GM18505 (cell line): ENCODE data around the gene AMER1.
"Not testable (repeated sequence)": the region's sequence is repeated elsewhere in the genome, so short reads cannot be mapped to it uniquely, and the experiment has no call there.

ENCODE experiments used
- ATAC-seq: cut with Tn5 transposase; IDR thresholded peaks from one replicate; pipeline ENCODE4 v1.9.1; 2021; ENCODE audit not compliant: unreplicated experiment
- POLR2A ChIP-seq: IDR thresholded peaks from 4 replicates; pipeline ENCODE4 v1.6.1; 2011; ENCODE audit warnings: borderline replicate concordance; ENCODE audit not compliant: insufficient read depth, insufficient read length; ENCODE audit errors: extremely low read depth

The AMER1 gene

DNA sequence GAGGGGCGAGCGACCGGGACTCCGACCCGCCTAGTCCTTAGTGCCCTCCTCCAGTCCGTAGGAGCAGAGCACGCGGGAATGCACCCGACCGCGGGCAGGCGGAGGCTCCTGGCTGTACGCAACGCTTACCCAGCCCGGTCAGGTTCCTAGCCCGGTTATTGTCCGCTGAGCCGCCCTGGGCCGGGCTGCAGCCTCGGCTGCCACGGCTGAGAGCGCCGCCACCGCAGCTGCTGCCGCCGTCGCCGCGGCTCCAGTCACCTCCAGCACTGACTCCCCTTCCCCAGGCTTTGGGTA is at the start of gene AMER1:
Gene AMER1 (minus strand): TSS at position 268 of the 294 bp plus-strand sequence. CDS start 12,422 bp downstream, outside the sequence.
- no peak for TF ChIP-seq POLR2A
- ATAC-seq: peak; percentile 40

DNA sequence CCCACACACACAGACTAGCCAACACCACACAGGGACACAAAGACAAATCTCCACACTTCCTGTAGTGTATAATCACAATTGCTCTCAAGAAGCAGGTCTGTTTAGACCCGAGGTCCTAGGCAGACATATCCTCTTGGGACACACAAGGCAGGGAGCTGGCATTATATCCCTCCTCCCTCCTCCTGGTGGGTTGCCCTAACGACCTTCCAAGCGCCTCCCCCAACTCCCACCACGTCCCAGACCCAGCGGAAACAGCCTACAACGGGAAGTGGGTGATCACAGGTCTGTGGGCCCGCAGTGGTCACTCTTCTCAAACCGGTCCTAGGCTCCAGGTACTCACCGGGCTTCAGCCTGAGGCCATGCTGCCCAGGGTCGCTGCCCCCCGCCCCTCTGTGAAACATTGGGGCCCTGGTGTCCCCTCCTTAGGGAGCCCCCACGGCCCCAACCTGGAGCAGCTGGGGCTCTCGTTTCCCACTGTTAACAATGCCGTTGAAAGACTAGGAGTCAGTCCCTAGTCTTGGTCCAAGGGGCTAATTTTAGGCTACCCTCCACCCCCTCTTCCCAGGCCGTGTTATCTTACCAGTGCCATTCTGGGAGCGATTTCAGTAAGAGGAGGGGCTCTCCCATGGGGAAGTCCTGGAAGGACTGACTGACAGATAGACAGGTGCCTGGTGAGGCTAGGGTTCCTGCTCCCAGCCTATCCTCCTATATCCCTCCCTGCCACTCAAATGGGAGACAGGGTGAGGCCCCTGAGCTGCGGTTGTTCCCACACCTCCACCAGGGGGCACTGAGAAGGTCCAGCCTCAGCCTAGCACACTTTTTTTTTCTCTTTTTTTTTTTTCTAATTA is 24.8 kb upstream of the AMER1 start, which contains the start of gene ASB12:
Gene ASB12 (minus strand): TSS at position 485 of the 848 bp plus-strand sequence. CDS start 4,957 bp downstream, outside the sequence.
- TF ChIP-seq POLR2A: no peak
- no peak for ATAC-seq

DNA sequence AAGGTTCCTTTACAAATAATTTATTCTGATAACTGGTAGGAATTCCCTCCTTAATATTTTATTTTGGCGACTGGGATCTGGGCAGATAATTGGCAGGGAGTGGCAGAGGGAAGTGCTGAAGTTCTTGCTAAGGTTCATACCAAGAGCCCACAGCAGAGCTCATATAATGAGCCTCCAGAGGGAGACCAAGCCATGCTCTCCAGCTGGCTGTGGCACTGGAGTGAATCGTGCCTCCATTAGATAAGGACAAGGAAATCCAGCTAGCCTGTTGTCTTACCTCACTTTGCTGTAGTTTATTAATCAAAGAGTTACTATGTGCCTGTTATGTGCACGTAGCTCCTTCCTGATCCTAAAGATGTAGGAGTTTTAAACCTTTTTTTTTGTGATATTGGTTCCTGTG is 23.6 kb upstream of the AMER1 start:
- TF ChIP-seq POLR2A: no peak
- ATAC-seq: no peak

DNA sequence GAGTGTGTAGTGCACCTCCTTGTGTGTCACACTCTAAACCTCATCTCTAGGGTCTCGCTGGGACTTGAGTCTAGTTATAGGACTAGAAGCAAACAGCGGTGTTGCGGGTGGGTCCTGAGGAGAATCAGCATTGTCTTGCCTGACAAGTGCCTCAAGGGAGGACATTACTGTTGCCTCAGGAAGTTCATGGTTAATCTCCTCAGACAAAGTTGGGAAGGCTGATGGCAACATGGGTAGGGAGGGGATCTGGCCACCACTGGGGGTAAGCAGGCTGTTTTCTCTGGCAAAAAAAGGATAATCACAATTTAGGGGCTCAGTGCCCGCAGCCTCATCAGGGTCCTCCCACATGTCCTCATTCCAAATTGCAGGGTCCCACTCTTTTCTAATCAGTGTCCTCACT is 12.5 kb upstream of the AMER1 start:
- no peak for ATAC-seq

DNA sequence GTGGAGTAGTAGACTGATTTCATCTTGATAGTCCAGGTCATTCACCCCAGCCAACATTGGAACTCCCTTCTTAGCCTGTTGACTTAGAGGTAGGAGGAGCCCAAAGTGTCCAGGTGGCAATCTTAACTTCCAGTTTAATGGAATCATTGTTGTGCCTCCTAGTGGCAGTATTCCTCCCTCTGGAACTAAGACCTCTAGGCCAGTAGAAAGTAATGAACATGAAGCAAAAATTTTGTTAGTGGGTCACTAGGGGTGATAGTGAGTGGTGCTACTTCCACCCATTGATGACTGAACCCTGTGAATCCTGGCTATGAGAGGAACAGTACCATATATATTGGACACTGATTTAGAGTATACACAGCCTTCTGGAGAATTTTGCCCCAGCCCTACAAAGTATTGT is 8.5 kb upstream of the AMER1 start:
- ATAC-seq: not testable (repeated sequence)

More for the DNA sequence above, 12.5 kb upstream of the AMER1 start:
- TF ChIP-seq POLR2A: no peak

DNA sequence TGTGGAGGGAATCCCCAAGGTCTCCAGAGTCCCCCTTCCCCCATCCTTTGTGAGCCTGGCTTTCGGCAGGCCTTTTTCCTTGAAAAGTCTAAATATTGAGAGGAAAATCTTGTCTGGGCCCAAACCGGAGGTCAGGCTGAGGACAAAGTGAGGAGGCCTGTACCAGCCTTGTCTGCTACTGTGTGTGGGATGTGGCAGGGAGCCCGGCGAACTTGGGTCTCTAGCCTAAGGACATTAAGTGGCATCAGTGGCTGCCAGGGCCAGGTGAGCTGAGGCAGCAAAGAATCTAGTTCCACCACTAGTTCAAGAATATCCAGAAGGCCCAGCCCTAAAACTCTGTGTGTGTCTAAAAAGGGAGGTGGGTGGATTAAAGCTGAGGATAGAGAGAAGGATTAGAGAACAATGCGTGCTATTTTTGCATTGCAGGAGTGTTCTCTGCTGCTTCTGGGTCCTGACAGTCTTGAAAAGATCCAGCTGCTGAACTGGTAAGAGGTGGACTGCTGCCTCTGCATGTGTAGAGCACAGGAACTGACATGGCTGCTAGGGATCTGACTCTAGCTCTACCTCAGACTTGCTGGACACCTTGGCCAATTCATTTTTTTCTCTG is 1.2 kb upstream of the AMER1 start:
- no peak for TF ChIP-seq POLR2A
- ATAC-seq: no peak

DNA sequence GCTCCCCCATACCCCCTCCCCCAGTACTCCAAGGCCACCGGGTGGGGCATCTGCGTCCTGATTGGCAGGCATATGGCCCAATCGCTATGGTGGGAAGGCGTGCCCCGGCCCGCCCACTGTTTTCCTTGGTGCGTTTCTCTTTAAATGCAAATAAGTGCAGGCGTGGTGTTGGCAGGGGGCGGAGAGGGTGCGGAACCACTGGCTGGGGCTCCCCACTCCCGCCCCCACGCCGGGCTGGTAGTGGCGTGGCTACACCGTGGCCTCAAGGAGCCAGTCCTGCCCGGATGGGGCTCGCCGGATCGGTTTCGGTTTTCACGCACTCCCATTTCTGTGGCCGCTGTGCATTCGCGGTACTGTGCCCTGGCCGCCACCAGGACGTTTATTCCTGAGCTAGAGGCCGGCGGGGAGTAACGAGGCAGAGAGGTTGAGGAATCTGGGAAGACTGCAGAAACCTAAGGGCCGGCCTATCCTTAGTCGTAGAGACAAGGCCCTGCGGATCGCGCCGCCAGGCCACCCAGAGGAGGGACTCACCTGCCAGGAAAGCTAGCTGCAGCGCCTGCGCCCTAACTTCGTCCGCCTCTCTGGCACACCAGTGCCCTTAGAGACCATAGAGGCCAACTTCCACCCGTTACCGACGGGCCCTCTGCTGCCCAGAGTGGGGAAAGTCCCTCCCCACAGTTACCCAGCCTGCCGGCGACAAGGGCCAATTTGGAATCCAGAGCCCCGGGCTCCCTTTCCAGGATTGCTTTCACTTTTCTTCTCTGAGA is 410 bp upstream of the AMER1 start:
- TF ChIP-seq POLR2A: peak; percentile 77
- peak; percentile 85 for ATAC-seq

DNA sequence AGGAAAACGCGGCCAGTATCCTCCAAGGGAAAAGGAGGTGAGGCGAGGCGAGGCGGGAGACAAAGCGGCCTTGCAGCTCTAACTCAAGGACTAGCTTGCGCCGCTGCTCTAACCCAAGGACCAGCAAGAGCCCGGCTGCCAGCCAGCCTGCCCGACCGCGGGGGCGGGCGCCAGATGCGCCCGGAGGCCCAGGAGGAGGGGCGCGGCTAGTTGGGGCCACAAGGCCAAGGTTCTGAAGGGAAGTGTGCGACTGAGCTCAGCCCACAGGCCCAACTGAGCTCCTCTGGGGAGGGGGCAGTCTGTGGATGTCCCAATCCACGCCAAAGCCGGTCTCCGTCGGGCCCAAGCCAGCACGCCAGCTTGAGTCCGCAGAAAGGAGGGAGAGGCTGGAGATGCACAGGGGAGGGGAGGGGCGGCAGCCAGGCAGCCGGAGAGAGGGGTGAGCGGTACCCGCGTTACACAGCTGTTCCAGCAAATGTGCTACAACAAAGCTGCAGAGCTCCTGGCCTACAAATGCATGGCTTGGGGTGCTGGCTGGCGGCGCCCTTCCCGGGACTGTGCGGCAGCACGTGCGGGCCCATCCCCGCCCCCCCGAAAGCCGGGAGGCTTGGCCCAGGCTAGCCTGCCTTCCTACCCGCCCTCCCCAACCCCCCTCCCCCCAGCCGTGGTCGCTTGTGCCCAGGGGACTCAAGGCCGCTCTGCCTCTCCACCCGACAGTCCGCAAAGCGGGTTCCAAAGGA is 637 bp downstream of the AMER1 start:
- ATAC-seq: peak; percentile 12
- TF ChIP-seq POLR2A: no peak

DNA sequence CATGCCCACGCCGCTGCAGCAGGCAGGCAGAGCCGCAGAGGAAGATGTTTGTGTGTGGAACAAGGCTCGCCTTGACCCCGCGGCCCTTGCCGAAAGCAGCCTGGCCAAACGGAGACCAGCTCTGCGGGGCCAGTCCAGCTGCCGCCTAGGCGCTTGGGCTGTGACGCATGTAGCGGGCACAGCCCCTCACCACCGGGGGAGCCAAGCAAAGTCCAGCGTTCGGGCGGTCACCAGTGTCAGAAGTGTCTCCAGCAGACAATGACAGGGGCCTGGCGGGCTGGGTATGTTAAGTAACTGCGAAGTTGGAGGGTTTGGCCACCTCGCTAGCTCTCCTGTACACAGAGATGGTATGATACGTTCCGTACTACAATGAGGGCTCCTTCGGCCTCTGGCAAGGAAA is 1.3 kb downstream of the AMER1 start:
- TF ChIP-seq POLR2A: no peak

DNA sequence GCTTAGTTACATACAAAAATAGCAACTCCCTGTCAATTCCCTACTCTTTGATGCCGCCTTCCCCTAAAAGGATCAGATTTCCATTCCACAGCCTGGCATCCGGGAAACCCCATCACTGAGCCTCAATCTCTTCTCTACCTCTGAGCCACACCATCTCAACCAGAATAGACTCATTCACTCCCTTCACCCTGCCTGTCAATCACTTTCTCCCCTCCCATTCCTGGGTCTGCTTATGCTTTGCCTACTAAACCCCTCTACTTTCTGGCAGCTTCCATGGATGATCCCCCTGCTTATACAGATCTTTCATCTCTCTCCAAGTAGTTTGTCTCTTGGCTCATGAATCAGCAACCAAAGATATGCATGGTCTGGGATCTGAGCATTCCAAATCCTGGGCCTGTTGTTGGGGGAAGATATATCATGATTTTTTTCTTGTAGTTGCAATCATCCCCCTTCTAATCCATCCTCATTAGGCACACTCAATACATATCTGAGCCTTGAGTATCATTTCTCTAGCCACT is 2.6 kb downstream of the AMER1 start:
- ATAC-seq: no peak
- TF ChIP-seq POLR2A: no peak

More for the DNA sequence above, 1.3 kb downstream of the AMER1 start:
- no peak for ATAC-seq

DNA sequence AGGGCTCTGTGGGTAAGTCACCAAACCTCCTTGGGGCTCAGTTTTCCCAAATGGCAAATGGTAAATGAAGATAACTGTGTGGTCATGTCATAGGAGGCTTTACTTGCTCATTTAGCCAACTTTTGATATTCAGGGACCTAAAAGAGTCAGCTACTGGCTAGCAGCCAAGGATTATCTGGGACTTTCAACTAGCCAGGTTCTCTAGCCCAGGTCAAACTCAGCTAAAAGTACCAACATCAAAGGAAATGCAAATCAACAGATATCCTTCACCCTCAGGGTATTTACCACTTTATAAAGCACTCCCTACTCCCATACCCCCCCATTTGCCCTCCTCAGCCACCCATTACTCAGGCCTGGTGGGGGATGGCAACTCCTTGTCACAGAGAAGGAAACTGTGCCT is 7.5 kb downstream of the AMER1 start:
- no peak for TF ChIP-seq POLR2A
- ATAC-seq: no peak

DNA sequence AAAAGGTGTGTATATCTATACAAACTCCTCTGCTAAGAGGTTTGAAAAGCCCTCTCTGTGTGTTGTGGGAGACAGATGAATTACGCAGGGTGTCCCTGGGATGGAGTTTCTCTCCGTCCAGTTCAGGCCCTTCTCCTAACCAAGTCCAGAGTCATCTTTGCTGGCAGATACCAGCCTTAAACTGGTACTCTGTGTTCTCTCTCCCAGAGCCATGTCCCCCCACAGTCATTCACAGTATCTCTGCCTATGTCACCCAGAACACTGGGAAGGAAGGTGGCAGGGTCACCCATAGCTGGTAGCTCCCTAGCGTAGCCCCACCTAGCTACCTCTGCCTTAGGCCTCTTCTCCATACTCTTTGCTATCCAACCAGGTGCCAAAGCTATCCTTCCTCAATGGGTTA is 8.9 kb downstream of the AMER1 start:
- TF ChIP-seq POLR2A: no peak
- no peak for ATAC-seq

DNA sequence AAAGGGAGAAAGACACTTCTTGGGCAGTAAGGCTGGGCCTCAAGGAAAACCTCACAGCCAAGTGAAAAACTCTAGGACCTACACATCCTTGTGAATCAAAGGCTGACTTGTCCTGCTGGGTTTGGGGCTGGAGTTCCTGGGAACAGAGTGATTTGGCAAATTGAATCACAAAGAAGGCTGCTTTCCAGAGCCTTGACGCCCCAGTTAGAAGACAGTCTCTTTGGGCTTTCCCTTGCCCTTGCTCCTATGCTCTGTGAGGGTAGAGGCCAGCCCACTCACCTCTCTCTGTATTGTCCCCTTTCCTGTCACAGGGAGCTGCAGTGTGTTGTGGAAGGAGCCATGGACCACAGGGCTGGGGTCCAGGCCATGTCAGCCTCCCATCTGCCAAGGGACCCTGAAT is 9.6 kb downstream of the AMER1 start:
- ATAC-seq: no peak
- no peak for TF ChIP-seq POLR2A
